ENCODE data around the gene CRHR1.
"Not testable (repeated sequence)": the region's sequence is repeated elsewhere in the genome, so short reads cannot be mapped to it uniquely, and the experiment has no call there.

CRHR1 gene

DNA sequence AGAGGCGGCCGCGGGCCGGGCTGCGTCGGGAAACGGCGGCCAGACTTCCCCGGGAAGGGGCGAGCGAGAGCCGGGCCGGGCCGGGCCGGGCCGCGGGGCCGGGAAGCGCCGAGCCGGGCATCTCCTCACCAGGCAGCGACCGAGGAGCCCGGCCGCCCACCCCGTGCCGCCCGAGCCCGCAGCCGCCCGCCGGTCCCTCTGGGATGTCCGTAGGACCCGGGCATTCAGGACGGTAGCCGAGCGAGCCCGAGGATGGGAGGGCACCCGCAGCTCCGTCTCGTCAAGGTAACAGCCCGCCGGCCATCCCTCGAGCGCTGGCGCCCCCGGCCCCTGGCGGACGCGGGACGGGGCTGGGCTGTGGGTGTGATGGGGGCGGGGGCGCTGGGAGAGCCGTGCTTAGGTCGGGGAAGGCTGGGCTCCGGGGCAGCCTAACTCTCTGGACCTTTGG lies at the start of gene CRHR1:
CRHR1 (plus strand) TSS at position 28 of the 448 bp plus-strand sequence; CDS start at position 253, 225 bp downstream.
- no peak for DNase-seq

DNA sequence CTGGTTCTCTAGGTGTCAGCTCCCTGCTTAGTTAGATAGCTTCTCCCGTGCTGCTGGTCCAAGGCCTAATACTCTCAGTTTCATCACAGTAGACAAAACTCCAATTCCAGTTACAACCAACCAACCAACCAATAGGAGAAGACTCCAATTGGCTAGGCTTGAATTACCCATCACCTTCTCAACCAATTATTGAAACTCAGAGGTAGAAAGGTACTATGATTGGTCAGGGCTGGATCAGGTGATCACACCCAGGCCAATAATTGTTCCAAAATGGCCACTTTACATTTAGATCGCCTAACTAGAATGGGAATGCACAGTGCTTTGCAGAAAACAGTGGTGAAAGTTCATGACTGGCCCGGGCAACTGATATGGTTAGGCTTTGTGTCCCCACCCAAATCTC lies 49.5 kb upstream of the CRHR1 start:
- no peak for DNase-seq

DNA sequence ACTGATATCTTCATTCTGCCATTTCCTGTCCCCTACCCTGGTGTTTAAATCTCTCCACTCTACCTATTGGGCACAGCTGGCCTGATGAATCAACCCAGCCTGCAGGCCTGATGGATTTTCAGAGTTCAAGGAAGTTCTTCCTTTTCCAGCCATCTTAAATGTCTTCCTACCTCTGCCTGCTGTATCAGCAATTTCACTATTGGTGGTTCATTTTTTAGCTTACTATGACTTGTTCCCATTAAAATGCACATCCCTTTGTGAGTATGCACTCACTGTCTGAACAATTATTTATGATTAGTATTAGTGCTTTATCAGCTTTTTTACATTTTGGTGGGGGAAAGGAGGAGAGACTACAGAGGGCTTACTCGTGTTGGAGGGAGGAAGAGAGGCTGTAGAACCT lies 48.6 kb upstream of the CRHR1 start:
- no peak for DNase-seq

DNA sequence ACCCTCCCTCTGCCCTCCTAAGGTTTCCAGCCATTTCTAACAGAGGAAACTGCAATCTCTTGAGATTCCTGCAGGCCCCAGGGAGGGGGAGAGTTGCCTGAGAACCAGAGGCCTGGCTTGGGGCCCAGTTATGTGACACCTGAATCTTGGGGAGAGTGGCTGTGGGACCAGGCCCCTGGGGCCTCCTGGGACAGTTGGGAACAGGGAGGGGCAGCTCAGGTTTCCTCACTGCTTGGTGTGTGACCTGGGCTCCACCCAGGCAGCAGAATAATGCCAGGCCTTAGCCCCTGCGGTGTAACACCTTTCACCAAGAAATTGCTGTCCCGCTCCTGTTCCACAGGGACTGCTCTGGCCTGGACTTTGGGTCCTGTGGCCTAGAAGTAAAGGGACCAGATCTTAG lies 44.3 kb upstream of the CRHR1 start:
- no peak for DNase-seq

- no peak for DNase-seq
Observed at GRCh38 chr17:45740553-45741330, 43.4 kb upstream of the CRHR1 start.

DNA sequence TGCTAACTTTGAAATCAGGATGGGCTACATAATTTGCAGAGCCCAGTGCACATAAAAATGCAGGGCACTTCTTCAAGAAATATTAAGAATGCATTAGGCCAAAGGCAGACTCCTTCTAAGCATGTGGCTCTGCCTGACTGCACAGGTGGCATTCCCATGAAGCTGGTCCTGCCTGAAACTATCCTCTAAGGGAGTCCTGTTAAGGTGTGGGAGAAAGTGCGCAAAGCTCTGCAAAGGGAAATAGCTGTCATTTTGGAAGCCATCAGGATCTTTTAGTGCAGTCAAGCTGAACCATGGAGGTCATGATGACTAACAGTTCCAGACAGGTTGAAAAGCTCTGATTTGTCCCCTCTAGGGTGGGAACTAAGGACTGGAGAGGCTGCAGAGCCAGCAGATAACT lies 41.9 kb upstream of the CRHR1 start:
- DNase-seq: no peak

DNA sequence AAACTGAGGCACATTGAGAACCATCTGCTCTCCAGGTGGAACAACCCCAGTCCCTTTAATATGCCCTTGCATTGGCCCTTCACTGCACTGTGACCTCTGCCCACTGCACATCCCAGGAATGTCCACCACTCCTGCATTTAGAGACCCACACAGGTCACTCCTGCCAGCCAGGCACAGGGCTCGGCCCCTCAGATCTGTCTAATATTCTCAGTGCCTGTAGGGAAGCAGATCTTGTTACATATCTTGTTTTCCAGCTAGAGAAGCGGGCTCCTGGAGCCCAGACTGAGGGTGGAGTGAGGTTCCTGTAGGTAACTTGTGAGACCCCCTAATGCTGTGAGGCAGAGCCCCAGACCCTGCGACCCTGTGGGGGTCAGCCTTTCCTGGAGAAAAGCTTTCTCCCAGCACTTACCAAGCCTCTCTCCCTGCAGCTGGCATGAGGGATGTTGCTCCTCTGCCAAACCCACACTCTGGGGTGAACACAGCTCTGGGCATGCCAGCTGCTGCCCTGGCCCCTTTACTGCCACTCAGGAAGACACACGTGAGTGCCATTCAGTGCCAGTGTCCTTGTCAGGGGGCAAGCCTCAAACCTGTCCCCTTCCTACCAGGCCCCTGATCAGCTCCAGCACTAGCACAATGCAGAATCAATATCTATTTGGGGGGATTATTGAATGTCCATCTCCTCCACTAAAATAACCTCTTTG lies 40.3 kb upstream of the CRHR1 start:
- no peak for DNase-seq

GRCh38 chr17:45744826-45745225 lies 39.3 kb upstream of the CRHR1 start:
- DNase-seq: not testable (repeated sequence)

DNA sequence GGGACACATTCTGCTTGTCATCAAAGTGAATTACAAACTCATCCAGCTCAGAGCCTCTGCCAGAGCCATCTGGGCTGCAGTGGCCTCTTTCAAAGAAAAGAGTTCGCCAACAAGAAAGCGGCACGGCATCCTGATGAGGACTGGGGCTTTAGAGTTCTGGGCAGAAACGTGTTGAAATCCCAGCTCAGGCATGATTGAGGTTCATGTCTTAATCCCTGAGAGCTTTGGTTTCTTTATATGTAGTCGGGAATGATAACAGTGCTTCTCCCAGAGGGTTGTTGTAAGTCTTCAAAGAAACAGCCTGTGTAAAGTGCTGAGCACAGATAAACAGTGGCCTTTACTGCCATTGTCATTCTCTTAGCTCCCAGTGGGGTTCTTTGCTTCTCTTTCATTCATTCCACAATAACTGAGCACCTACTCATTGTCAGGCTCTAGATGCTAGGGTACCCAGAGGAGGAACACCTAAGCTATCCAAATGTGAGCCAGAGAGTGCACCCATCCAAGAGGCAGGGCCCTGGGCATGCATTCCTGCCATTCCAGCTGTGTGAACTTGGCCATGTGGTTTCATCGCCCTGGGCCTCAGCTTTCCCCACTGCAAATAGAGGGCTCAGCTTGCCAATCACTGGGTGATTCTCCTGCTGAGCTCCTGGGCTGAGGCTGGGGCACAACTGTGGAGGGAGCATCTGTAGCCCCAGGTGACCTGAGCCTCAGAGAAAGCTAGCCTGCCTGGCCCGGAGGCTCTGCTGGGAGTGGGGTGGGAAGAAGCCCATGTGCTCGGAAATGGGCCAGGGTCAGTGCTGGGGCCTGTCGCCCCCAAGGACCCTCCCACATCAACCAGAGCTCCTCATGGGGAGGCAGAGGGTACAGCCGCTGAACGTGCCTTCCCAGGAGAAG lies 38.3 kb upstream of the CRHR1 start:
- no peak for DNase-seq

GRCh38 chr17:45747911-45748310 lies 36.2 kb upstream of the CRHR1 start:
- no peak for DNase-seq

GRCh38 chr17:45748731-45749310 lies 35.3 kb upstream of the CRHR1 start:
- DNase-seq: no peak

GRCh38 chr17:45749831-45750335 lies 34.2 kb upstream of the CRHR1 start:
- DNase-seq: peak; percentile 3

GRCh38 chr17:45750779-45751440 lies 33.2 kb upstream of the CRHR1 start:
- DNase-seq: no peak

DNA sequence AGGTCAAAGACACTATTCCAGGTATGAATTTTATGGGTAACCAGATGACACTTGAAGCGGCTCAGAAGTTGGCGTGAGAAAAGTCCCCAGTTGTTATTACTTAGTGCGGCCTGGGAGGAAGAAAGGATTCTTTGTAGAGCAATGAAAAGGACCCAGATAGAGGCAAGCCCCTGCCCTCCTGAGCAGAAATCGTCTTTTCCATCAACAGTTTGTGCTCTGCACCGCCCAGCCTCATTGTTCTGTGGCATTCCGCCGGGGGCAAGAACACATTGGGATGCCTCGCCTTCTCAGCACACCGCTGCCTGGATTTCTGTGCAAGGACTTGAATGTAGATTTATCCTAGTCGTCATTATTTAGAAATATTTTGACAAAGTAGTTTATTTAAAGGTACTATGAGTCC lies 32.7 kb upstream of the CRHR1 start:
- DNase-seq: no peak

GRCh38 chr17:45752246-45752645 lies 31.9 kb upstream of the CRHR1 start:
- no peak for DNase-seq

GRCh38 chr17:45753645-45754225 lies 30.4 kb upstream of the CRHR1 start:
- DNase-seq: no peak

GRCh38 chr17:45755050-45755449 lies 29.1 kb upstream of the CRHR1 start:
- no peak for DNase-seq

DNA sequence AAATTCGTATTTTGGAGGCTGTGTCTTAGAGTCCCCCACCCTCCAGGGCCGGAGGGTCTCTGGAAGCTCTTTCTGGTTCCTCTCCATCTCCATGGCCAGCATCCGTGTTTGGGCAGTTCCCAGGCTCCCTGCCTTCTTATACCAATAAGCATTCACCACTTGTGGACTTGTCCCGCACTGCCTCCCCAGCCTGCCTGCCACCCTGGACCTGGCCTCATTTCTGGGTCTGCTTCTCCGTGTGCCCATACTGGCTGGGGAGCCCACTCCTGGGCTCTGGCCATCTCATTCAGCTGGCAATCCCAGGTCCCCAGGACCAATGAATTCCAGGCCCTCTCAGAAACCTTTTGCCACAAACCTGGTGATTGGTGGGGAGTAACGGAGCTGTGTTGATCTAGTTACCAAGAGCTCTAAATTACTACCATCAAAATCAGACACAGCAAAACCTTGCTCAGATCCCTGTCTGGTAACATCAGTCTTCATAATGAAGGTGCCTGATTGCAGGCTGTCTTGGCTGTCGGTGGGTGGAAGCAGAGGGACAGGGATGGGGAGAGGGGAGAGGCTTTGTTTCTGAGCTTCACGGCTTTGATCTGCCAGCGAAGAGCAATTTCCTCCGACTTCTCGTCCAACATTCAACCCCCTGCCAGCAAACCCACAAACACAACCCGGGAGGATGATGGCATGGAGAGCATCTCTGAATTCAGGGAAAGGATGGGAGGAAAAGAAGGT lies 27.7 kb upstream of the CRHR1 start:
- no peak for DNase-seq

DNA sequence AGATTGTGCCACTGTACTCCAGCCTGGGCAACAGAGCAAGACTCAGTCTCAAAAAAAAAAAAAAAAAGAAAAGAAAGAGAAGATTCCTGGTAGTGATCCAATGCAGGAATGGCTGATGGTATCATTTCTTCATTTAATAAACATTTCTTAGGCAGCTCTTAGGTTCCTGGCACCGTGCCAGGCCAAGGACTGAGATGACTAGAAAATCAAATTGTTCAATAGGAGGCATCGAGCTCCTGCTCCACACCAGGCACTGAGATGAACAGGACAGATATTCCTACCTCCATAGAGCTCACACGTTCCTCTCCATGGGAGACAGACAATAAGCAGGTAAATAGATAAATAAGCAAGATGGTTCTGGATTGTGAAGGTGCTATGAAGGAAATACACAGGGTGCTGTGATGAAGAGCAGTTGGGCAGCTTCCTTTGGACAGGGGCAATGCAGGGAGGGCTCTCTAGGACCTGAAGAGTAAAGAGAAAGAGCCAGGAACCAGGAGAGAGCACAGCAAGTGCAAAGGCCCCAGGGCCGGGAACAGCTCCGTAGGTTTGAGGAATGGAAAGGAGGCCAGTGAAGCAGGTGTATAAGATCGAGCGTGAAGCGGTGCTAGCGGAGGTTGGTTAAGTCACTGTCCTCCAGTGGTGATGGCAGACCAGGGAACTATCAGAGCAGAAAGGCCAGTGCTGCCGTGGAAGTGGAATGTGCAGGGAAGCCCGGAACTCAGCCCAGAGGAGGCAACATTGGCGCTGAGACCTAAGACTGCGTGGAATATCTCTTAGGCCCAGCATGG lies 26.5 kb upstream of the CRHR1 start:
- no peak for DNase-seq

DNA sequence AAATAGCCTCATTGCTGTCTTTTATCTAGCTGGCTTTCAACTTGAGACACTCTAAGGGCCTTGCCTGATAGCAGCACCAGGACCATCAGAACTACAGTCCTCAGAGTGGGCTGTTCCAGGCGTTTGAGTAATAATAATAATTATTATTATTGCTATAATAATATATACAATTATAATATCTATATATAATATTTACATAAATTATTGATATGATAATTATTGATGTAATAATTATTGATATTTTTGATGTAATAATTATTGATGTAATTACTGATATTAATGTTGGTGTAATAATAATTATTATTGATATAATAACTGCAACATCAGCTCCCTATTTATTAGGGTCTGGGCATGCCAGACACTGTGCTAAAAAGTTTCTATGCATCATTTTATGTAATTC lies 25.6 kb upstream of the CRHR1 start:
- no peak for DNase-seq
